ENCODE measurements around the gene TMEM250. TPM values are rescaled to one million over a fixed set of nuclear protein-coding genes. Genes with fewer than 3 reads are reported as not detected.

The TMEM250 gene
- total RNA-seq, 4 donors from 2014 or later: 52.3 to 62.9 (median 55.1) TPM

- H3K4me3 ChIP-seq (ENCODE audit: low read depth, poor library complexity, severe bottlenecking): no peak overlapping the region
- TF ChIP-seq POLR2A (IDR thresholded peaks at IDR 0.05): no peak
- TF ChIP-seq, protein P1, sequence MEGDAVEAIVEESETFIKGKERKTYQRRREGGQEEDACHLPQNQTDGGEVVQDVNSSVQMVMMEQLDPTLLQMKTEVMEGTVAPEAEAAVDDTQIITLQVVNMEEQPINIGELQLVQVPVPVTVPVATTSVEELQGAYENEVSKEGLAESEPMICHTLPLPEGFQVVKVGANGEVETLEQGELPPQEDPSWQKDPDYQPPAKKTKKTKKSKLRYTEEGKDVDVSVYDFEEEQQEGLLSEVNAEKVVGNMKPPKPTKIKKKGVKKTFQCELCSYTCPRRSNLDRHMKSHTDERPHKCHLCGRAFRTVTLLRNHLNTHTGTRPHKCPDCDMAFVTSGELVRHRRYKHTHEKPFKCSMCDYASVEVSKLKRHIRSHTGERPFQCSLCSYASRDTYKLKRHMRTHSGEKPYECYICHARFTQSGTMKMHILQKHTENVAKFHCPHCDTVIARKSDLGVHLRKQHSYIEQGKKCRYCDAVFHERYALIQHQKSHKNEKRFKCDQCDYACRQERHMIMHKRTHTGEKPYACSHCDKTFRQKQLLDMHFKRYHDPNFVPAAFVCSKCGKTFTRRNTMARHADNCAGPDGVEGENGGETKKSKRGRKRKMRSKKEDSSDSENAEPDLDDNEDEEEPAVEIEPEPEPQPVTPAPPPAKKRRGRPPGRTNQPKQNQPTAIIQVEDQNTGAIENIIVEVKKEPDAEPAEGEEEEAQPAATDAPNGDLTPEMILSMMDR (IDR thresholded peaks at IDR 0.05): no peak
- no peak for DNase-seq (ENCODE audit: low spot score in 2 of 2)
- intact Hi-C loops (cut with DNase I; ENCODE audit: low total_unique reads): no loop called here
- WGBS, 2 donors: 75 to 81% methylated on average over 11 to 12 of the region's 12 CpGs
Observed at GRCh38 chr9:136149337-136149736, 30.7 kb upstream of the TMEM250 start.

DNA sequence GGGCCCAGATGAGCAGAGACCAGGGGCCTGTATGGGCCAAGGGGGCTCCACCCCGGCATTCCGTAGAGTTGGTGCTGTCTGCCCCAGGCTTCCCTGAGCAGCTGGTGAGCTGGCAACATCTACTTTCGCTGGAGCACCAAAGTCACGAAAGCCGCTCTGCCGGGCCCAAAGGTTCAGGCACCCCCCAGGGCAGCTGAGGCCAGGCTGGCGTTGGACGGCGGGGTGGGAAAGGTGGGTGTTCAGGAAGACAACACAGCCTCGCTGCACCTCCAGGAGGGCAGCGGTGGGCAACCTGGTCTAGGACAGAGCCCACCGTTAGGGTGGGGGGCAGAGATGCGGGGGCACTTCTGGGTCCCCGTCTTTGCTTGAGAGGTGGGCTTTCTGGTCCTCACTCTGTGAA, 30.1 kb upstream of the TMEM250 start:
- 43 to 74% methylated on average over 6 to 9 of the region's 14 CpGs for WGBS, 2 donors
- DNase-seq (ENCODE audit: low spot score in 2 of 2): no peak
- no peak overlapping the region for H3K4me3 ChIP-seq (ENCODE audit: low read depth, poor library complexity, severe bottlenecking)
- TF ChIP-seq POLR2A (IDR thresholded peaks at IDR 0.05): no peak
- TF ChIP-seq, protein P1 (IDR thresholded peaks at IDR 0.05): no peak
- intact Hi-C loops (cut with DNase I; ENCODE audit: low total_unique reads): no loop called here

DNA sequence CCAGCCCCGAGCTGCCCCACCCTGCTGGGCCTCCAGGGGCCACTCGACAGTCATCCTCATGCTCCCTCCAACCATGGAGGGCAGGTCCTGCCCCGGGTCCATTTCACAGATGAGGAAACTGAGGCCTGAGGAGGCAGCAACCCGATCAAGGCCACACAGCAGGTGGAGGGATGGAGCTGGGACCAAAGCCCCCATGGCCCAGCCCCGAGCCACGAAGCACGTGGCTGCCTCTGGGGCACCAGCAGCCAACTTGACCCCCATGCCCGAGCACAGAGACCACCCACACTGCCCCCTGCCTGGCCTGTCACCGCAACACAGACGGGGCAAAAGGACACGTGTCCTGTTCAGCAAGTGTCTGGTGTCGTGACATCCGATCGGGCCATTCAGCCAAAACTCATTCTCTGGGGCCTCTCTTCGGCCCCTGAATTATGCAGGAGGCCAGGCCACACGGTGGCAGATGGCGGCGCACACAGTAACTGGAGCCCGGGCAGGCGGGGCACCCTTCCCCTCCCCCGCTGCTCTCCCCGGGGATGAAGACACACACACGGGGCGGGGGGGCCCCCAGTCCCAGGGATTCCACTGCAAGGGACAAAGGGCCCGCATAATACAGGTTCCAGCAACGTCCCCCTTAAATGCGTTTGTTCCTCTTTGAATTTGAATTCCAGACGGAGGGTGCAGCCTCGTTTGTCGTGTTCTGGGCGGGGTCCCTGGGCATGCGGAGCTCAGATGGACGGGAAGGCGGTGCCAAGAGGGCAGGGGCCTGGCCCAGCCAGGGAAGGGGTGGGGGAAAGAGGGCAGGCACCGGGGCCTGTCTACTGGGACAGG, 29.4 kb upstream of the TMEM250 start:
- DNase-seq (ENCODE audit: low spot score in 2 of 2): no peak
- H3K4me3 ChIP-seq (ENCODE audit: low read depth, poor library complexity, severe bottlenecking): no peak overlapping the region
- 27 to 30% methylated on average over 31 to 35 of the region's 35 CpGs for WGBS, 2 donors
- intact Hi-C loops (cut with DNase I; ENCODE audit: low total_unique reads): no loop called here
- TF ChIP-seq POLR2A (IDR thresholded peaks at IDR 0.05): no peak
- TF ChIP-seq, protein P1 (IDR thresholded peaks at IDR 0.05): no peak

DNA sequence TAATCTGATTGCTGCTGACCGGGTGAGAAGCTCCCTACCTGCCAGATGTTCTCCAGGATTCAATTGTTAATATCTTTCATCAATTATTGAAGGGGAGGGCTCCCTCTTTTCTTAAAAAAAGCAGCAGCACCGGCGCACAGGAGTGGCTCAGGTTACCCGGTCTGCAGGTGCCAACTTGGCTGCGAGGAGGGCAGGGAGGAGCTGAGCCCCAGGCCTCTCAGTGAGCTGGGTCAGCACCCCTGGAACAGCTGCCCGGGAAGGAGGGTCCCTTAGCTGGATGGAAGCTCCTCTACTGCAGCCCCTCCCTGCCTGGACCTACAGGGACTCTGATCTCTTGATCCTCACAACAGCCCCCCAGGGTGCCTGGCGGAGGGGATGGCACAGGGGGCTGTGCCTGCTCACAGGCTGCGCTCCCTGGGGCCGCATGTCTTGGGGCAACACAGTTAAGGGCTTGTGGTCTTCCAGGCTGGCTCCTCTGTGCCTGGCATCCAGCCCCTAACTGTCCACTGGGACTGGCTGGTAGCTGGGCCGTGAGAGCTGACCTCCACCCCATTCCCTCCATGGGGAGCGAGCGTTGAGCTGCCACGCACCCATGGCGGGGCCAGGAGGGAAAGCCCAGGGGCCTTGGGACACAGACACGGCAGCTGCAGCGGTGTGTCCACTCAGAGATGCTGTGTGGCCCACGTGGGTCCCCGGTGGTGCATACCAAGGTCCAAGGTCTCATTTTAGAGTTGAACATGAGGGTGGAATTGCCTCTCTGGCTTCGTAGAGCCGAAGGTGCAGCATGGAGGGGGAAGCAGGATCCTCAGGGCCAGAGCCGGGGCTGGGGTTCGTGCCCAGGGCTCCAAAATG, 28.6 kb upstream of the TMEM250 start:
- WGBS, 2 donors: 58 to 68% methylated on average over 17 to 21 of the region's 22 CpGs
- no peak for DNase-seq (ENCODE audit: low spot score in 2 of 2)
- H3K4me3 ChIP-seq (ENCODE audit: low read depth, poor library complexity, severe bottlenecking): no peak overlapping the region
- intact Hi-C loops (cut with DNase I; ENCODE audit: low total_unique reads): no loop called here
- TF ChIP-seq, protein P1 (IDR thresholded peaks at IDR 0.05): no peak
- no peak for TF ChIP-seq POLR2A (IDR thresholded peaks at IDR 0.05)

DNA sequence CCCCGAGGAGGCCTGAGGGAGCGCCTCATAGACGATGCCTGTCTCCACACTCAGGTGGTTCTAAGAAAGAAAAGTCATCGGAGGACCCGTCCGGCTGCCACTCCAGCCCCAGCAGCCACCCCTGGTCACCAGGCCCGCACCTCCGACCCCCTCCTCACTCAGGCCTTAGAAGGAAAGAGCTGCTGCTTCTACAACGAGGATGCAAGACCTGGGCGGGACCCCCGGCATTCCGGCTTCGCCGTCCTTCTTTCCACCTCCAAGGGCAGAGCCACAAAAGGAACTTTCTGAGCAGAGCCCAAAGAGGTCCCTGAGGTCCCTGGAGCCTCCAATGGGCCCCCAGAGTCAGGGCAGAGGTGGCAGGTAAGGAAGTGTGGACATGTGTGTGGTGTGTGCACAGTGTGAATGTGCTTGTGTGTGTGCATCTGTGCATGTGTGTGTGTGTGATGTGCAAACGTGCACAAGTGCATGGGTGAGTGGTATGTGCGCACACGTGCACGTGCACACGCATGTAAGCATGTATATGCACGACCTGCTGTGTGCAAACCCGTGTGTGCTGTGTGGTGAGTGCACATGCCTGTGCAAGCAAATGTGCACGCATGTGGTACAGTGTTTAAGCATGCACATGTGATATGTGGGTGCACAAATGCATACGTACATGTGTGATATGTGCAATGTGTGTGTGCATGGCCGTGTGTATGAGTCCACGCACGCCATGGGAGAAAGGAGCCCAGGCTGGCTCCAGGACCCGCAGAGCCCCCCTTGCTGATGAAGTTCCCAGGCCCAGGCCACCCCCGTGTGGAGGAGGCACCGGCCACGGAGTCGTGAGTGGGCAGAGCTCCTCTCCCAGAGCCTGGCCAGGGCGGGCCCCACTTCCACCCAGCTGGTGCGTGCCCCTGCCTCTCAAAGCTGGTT, 27.7 kb upstream of the TMEM250 start:
- no peak for DNase-seq (ENCODE audit: low spot score in 2 of 2)
- TF ChIP-seq, protein P1 (IDR thresholded peaks at IDR 0.05): no peak
- TF ChIP-seq POLR2A (IDR thresholded peaks at IDR 0.05): no peak
- WGBS, 2 donors: 67 to 71% methylated on average over 32 to 33 of the region's 33 CpGs
- no peak overlapping the region for H3K4me3 ChIP-seq (ENCODE audit: low read depth, poor library complexity, severe bottlenecking)
- intact Hi-C loops (cut with DNase I; ENCODE audit: low total_unique reads): no loop called here
